Measurements from ENCODE around the gene VN1R5. TPM values are rescaled to one million over a fixed set of nuclear protein-coding genes. Genes with fewer than 3 reads are reported as not detected.
"Not testable (repeated sequence)": the region's sequence is repeated elsewhere in the genome, so short reads cannot be mapped to it uniquely, and the experiment has no call there.

VN1R5 gene
- total RNA-seq = not detected in 2 replicates

DNA sequence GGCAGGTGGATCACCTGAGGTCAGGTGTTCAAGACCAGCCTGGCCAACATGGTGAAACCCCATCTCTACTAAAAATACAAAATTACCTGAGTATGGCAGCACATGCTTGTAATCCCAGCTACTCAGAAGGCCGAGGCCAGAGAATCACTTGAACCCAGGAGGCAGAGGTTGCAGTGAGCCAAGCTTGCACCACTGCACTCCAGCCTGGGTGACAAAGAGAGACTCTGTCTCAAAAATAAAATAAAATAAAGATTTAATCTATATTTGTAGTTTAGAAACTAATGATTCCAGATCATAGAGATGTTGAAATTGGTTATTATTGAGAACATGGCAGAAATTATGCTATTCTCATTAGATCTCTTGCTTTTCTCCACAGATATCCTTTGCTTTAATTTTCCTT, at the start of gene VN1R5:
Gene VN1R5 (plus strand): TSS at position 301 of the 400 bp plus-strand sequence.
- H3K36me3 Mint-ChIP-seq (ENCODE audit: low read depth); intact Hi-C loops (cut with micrococcal nuclease); DNase-seq (ENCODE audit: low spot score); H3K27ac Mint-ChIP-seq; H3K4me1 Mint-ChIP-seq (ENCODE audit: low read depth); H3K4me3 Mint-ChIP-seq; H3K27me3 Mint-ChIP-seq (ENCODE audit: insufficient read depth): not testable (repeated sequence)
- peaks cover 23% of the 10 kb centered on the region for H3K9me3 Mint-ChIP-seq

DNA sequence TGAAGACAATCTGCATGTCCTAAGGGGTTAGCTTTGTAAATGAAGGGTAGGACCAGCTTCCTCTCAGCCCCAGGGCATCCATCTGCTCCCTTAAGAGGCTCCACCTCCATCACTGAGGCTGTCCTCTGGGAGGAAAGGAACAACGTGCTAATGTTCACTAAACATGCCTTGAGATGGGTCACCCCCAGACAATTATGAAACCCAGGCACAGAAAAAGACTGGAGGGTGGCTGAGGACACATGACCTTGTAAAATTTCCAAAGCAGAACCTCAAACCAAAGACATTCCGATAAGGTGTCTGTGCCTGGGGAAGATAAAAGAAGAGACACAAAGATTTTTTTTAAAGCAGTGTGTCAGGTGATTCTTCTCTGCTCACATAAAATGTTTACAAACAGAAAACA, 46.5 kb upstream of the VN1R5 start:
- no peaks in the 10 kb centered on the region for H3K27me3 Mint-ChIP-seq (ENCODE audit: insufficient read depth)
- intact Hi-C loops (cut with micrococcal nuclease) = loop anchor here (10.0 kb wide), 1 partner anchor 55 kb away; no protein-coding TSS in a partner anchor
- H3K9me3 Mint-ChIP-seq = peaks cover 14% of the 10 kb centered on the region
- DNase-seq (ENCODE audit: low spot score) = no peak
- H3K4me1 Mint-ChIP-seq (ENCODE audit: low read depth) = peaks cover 29% of the 10 kb centered on the region
- H3K36me3 Mint-ChIP-seq (ENCODE audit: low read depth) = peaks cover 42% of the 10 kb centered on the region
- H3K27ac Mint-ChIP-seq = peak overlapping the region; percentile 13
- H3K4me3 Mint-ChIP-seq = peak overlapping the region; percentile 94

DNA sequence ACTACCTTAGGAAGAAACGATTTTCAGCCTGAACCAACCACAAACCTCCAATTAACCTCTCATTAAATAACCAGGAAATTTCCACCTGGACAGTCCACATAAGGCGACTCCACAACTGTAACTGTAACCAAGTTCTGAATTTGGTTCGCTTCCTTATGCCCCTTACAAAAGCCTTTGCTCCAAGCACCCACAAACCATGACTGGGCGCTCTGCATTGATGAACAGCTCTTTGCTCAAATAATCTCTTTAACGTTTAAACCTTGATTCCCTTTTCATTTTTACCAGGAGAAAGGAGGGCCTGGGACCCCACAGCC, 45.9 kb upstream of the VN1R5 start:
- Mint-ChIP-seq H3K4me1 (ENCODE audit: low read depth) (peaks cover 29% of the 10 kb centered on the region), H3K36me3 (ENCODE audit: low read depth) (peaks cover 39% of the 10 kb centered on the region), H3K4me3 (peak overlapping the region; percentile 94), H3K27me3 (ENCODE audit: insufficient read depth) (no peaks in the 10 kb centered on the region), H3K9me3 (peaks cover 14% of the 10 kb centered on the region), H3K27ac (peak overlapping the region; percentile 66)
- DNase-seq (ENCODE audit: low spot score) = no peak
- intact Hi-C loops (cut with micrococcal nuclease) = loop anchor here (1.0 to 5.0 kb wide), 9 partner anchors 37 to 727 kb away; partner anchors contain the start of genes CNST, SCCPDH, TFB2M and ZNF124

DNA sequence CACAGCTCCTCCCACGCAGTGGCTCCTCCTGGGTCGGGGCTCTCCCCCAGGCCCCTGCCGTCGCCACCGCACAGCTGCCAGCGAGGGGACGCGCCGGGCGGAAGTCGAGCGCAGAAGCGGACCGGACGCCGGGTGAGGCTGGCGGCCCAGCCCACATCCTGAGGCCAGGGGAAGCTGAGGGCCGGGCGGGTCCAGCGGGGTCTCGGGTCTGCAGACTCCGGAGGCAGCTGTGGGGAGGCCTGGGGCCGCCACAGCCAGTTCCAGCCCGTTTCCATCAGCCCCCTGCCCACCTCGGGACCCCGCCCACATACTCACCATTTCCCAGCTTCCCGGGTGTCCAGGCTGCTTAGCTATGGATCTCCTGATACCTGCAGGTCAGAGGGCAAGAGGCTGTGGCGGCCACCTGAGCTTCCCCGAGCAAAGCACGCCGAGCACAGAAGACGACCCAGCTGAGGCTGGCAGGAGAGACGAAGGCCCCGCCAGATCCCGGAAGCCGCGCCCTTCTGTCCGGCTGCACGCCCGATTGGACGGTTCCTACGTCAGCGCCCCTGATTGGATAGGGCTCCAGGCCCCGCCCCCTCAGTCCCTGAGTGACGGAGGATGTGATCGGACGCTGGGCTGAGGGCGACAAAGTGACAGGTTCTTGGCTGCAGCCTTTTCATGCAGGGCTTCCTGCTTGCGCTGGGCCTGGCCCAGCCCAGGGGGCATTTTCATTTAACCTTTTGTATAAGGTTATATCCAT, 45.3 kb upstream of the VN1R5 start:
- Mint-ChIP-seq H3K4me1 (ENCODE audit: low read depth) (peaks cover 29% of the 10 kb centered on the region), H3K4me3 (peak overlapping the region; percentile 94), H3K9me3 (peaks cover 14% of the 10 kb centered on the region), H3K27ac (peak overlapping the region; percentile 94), H3K36me3 (ENCODE audit: low read depth) (peaks cover 38% of the 10 kb centered on the region), H3K27me3 (ENCODE audit: insufficient read depth) (no peaks in the 10 kb centered on the region)
- DNase-seq (ENCODE audit: low spot score) = peak; percentile 93
- intact Hi-C loops (cut with micrococcal nuclease) = loop anchor here (1.0 to 5.0 kb wide), 9 partner anchors 38 to 726 kb away; partner anchors contain the start of genes CNST, SCCPDH, TFB2M and ZNF124

DNA sequence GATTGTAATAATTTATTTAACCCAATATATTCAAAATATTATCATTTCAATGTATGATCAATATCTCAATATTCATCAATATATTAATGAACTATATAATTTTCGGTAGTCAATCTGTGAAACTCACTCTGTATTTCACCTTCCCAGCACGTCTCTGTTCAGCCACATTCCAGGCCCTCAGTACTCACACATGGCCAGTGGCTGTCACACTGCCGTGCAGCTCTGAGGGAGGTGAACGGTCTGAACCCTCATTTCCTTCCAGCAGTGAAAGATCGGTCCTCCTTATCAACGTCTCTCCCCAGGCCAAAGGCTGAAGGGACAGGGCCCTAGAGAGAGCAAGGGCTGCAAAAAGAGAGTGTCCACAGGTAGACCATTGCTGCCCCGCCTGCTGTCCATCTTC, 44.5 kb upstream of the VN1R5 start:
- peaks cover 6% of the 10 kb centered on the region for H3K9me3 Mint-ChIP-seq

DNA sequence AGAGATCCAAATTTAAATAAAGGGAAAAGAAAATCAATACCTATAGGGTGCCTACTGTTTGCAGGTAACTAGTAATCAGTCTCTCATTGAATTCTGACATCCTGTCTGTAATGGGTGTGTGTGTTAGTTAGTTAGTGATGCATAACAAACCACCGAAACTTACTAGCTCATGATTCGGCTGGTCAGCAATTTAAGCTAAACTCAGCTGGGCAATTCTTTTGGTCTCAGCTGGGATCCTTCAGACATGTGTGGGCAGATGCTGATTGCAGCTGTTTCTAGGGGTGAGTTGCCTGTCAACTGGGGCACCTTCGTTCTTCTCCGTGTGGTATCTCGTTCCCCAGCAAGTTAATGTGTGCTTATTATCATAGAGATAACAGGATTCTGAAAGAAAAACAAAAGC, 43.9 kb upstream of the VN1R5 start:
- peaks cover 27% of the 10 kb centered on the region for H3K36me3 Mint-ChIP-seq (ENCODE audit: low read depth)
- H3K4me3 Mint-ChIP-seq = peak overlapping the region; percentile 17
- no peaks in the 10 kb centered on the region for H3K27me3 Mint-ChIP-seq (ENCODE audit: insufficient read depth)
- H3K4me1 Mint-ChIP-seq (ENCODE audit: low read depth) = peaks cover 29% of the 10 kb centered on the region
- no peak overlapping the region for H3K27ac Mint-ChIP-seq
- peaks cover 5% of the 10 kb centered on the region for H3K9me3 Mint-ChIP-seq
- DNase-seq (ENCODE audit: low spot score) = no peak
- intact Hi-C loops (cut with micrococcal nuclease) = loop anchor here (2.0 to 5.0 kb wide), 2 partner anchors 111 to 490 kb away; partner anchors contain the start of gene SCCPDH

More for the DNA sequence above, 44.5 kb upstream of the VN1R5 start:
- Mint-ChIP-seq H3K27me3 (ENCODE audit: insufficient read depth) (no peaks in the 10 kb centered on the region), H3K36me3 (ENCODE audit: low read depth) (peaks cover 30% of the 10 kb centered on the region), H3K4me3 (peak overlapping the region; percentile 17), H3K4me1 (ENCODE audit: low read depth) (peaks cover 29% of the 10 kb centered on the region), H3K27ac (no peak overlapping the region)
- intact Hi-C loops (cut with micrococcal nuclease) = loop anchor here (2.0 to 5.0 kb wide), 4 partner anchors 39 to 725 kb away; partner anchors contain the start of genes CNST, SCCPDH, TFB2M and ZNF124
- DNase-seq (ENCODE audit: low spot score) = no peak

DNA sequence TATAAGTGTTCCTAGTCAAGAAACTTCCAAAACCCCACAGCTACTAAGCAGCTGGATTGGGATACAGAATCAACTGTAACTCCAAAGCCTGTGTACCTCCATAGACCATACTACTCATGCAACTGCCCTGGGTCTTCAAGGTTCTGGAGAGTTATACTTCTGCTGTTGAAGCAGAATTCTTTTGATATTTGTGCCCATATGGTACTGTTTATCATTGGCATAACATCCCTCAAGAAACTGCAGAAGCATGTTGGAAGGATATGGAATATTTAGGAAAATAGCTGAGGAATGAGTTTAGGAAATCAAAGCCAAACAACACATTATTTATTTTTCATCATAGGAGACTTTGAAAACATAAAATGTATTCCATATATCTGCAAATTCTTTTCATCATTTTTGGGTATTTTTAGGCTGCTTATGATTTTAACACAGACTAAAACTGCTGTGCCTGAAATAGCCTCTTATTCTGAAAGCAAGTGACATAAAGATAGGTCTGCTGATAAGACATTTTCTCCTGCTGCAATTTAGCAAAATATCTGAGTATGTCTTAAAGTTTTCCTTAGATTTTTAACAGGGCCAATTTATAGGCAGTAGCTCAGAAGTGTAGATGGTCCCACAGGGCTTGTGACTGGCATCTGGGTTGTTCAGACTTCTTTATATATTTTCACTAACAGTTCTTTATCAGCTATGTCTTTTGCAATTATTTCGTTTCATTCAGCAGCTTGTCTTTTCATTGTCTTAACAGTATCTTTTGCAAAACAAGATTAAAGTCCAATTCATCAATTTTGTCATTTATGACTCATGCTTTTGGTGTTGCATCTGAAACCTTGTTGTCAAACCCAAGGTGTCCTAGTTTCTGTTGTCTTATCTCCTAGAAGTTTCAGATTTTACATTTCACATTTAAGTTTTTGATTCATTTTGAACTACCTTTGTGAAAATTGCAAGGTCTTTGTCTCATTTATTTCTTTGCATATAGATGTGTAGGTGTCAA, 43.0 kb upstream of the VN1R5 start:
- no peak overlapping the region for H3K4me3 Mint-ChIP-seq
- intact Hi-C loops (cut with micrococcal nuclease) = loop anchor here (2.0 to 5.0 kb wide), 2 partner anchors 110 to 491 kb away; partner anchors contain the start of gene SCCPDH
- DNase-seq (ENCODE audit: low spot score) = no peak
- peaks cover 19% of the 10 kb centered on the region for H3K36me3 Mint-ChIP-seq (ENCODE audit: low read depth)
- H3K27me3 Mint-ChIP-seq (ENCODE audit: insufficient read depth) = no peaks in the 10 kb centered on the region
- H3K9me3 Mint-ChIP-seq = peaks cover 3% of the 10 kb centered on the region
- no peak overlapping the region for H3K27ac Mint-ChIP-seq
- peaks cover 21% of the 10 kb centered on the region for H3K4me1 Mint-ChIP-seq (ENCODE audit: low read depth)

DNA sequence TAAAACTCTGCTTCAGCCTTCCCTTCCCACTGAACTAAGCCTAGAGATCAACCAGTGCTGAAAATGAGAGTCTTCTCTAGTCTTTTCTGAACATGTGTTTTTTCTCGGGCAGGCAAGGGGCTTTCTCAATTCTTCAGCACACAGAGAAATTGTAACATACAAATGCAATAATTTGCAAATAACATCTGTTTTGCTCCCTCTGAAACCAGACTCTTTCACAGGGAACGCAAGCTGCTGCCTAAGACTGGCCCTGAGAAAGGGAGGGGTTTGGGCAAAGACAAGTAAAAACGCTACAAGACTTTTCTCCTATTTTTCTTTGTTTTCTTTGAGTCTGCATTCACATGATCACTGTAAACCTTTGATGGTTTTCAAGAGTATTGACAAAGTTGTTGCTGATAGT, 39.6 kb upstream of the VN1R5 start:
- Mint-ChIP-seq H3K27me3 (ENCODE audit: insufficient read depth) (no peaks in the 10 kb centered on the region), H3K36me3 (ENCODE audit: low read depth) (no peaks in the 10 kb centered on the region), H3K4me3 (no peak overlapping the region), H3K9me3 (peaks cover 9% of the 10 kb centered on the region), H3K4me1 (ENCODE audit: low read depth) (no peaks in the 10 kb centered on the region), H3K27ac (no peak overlapping the region)
- intact Hi-C loops (cut with micrococcal nuclease) = no loop called here
- DNase-seq (ENCODE audit: low spot score) = no peak

DNA sequence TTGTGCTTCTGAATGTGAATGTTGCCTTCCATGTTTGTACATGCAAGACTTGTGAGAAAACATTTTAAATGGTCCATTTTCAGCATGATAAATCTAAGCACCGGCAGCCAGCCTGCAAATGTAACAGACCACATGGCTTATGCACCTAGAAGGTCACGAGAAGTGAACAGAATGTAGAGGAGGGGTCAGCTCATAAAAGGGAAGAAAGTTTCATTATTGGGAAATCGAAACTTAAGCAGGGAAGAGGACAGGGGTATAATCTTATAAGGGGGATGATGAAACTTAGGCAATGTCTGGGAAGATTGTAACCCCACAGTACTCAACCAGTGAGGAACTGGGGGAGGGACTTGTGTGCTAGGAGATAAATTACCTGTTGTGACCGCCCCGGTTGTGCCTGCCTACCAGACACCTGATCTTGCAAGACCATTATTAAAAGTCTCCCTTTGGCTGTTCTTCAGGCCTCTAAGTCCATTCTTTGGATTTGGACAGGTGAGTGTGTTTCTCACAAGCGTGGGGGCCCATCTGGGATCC, 37.7 kb upstream of the VN1R5 start:
- Mint-ChIP-seq H3K4me1 (ENCODE audit: low read depth) (no peaks in the 10 kb centered on the region), H3K9me3 (peaks cover 17% of the 10 kb centered on the region), H3K36me3 (ENCODE audit: low read depth) (no peaks in the 10 kb centered on the region), H3K27ac (no peak overlapping the region), H3K27me3 (ENCODE audit: insufficient read depth) (no peaks in the 10 kb centered on the region), H3K4me3 (no peak overlapping the region)
- no peak for DNase-seq (ENCODE audit: low spot score)
- intact Hi-C loops (cut with micrococcal nuclease) = no loop called here

DNA sequence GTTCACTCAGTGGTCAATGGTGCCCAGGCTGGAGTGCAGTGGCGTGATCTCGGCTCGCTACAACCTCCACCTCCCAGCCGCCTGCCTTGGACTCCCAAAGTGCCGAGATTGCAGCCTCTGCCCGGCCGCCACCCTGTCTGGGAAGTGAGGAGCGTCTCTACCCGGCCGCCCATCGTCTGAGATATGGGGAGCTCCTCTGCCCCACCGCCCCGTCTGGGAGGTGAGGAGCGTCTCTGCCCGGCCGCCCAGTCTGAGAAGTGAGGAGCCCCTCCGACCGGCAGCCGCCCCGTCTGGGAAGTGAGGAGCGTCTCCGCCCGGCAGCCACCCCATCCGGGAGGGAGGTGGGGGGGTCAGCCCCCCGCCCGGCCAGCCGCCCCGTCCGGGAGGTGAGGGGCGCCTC, 35.6 kb upstream of the VN1R5 start:
- peaks cover 23% of the 10 kb centered on the region for H3K9me3 Mint-ChIP-seq
- H3K27ac Mint-ChIP-seq; DNase-seq (ENCODE audit: low spot score); intact Hi-C loops (cut with micrococcal nuclease); H3K27me3 Mint-ChIP-seq (ENCODE audit: insufficient read depth); H3K4me1 Mint-ChIP-seq (ENCODE audit: low read depth); H3K4me3 Mint-ChIP-seq; H3K36me3 Mint-ChIP-seq (ENCODE audit: low read depth): not testable (repeated sequence)

DNA sequence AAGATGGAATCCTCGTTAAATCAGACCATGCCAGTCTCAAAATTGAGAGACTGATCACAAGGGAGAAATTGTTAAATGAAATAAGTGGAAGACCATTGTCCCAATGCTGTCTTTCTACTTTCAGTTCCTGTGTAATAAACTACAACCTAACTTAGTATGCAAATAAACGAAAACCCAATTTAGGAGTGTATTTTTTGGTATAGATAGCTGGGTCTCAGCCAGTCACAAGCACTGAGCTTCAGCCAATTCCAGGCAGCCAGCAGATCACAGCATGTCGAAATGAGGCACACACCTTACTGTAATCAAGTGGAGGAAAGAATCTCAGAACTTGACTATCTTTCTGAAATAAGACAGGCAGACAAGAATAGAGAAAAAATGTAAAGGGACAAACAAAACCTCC, 33.0 kb upstream of the VN1R5 start:
- H3K27ac Mint-ChIP-seq = no peak overlapping the region
- H3K9me3 Mint-ChIP-seq = peaks cover 21% of the 10 kb centered on the region
- no peaks in the 10 kb centered on the region for H3K4me1 Mint-ChIP-seq (ENCODE audit: low read depth)
- no peak overlapping the region for H3K4me3 Mint-ChIP-seq
- intact Hi-C loops (cut with micrococcal nuclease) = no loop called here
- no peaks in the 10 kb centered on the region for H3K36me3 Mint-ChIP-seq (ENCODE audit: low read depth)
- H3K27me3 Mint-ChIP-seq (ENCODE audit: insufficient read depth) = no peaks in the 10 kb centered on the region
- DNase-seq (ENCODE audit: low spot score) = no peak

DNA sequence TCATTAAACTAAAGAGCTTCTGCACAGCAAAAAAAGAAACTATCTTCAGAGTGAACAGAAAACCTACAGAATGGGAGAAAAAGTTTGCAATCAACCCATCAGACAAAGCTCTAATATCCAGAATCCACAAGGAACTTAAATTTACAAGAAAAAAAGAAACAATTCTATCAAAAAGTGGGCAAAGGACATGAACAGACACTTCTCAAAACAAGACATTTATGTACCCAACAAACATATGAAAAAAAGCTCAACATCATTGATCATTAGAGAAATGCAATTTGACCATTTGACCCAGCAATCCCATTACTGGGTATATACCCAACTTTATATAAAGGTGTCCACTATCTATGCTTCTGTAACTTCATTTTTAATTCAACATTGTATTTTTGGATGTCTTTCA, 31.1 kb upstream of the VN1R5 start:
- H3K27ac Mint-ChIP-seq = no peak overlapping the region
- no peaks in the 10 kb centered on the region for H3K4me1 Mint-ChIP-seq (ENCODE audit: low read depth)
- H3K27me3 Mint-ChIP-seq (ENCODE audit: insufficient read depth) = no peaks in the 10 kb centered on the region
- H3K9me3 Mint-ChIP-seq = peaks cover 29% of the 10 kb centered on the region
- intact Hi-C loops (cut with micrococcal nuclease) = no loop called here
- no peak overlapping the region for H3K4me3 Mint-ChIP-seq
- DNase-seq (ENCODE audit: low spot score) = no peak
- peaks cover 3% of the 10 kb centered on the region for H3K36me3 Mint-ChIP-seq (ENCODE audit: low read depth)
